Kidney epithelial cell (primary cell): ENCODE measurements around the gene MVB12B. TPM values are rescaled to one million over a fixed set of nuclear protein-coding genes. Genes with fewer than 3 reads are reported as not detected.
A peak's percentile ranks its signal among the peaks of the same experiment; 100 is the strongest.

Experiments used
- DNase-seq: peaks from one replicate; pipeline ENCODE4 v3.0.0-alpha.2; 2010; ENCODE audit warnings: low read depth
- H3K27me3 ChIP-seq: 2 replicates; pipeline ENCODE4 v1.6.0; 2011; ENCODE audit warnings: low read length; ENCODE audit not compliant: control insufficient read depth, insufficient read depth
- H3K36me3 ChIP-seq: 2 replicates; pipeline ENCODE4 v1.5.1; 2011; ENCODE audit warnings: low read length; ENCODE audit not compliant: control insufficient read depth, insufficient read depth
- H3K4me3 ChIP-seq: 2 replicates; pipeline ENCODE4 v1.5.1; 2011; ENCODE audit warnings: low read depth, mild to moderate bottlenecking, control low read depth, low read length
- CTCF ChIP-seq: IDR thresholded peaks from 2 replicates; pipeline ENCODE4 v1.5.1; 2011; ENCODE audit warnings: mild to moderate bottlenecking, moderate library complexity, low read length, control low read depth, inconsistent platforms; ENCODE audit not compliant: insufficient read depth, poor library complexity, severe bottlenecking
- total RNA-seq: library from RNA; depleted of rRNA; stranded (reverse); fragments of >200 nt; gene quantifications from 2 replicates; pipeline ENCODE4 v1.2.3, GENCODE V29; 2015

MVB12B gene
- total RNA-seq, 1 donor from 2014 or later, result 13.1 TPM

GRCh38 chr9:126489581-126490213, 163.1 kb downstream of the MVB12B start:
- Histone ChIP-seq H3K36me3 (no peaks in the 10 kb centered on the region), H3K27me3 (peaks cover 2% of the 10 kb centered on the region), H3K4me3 (no peak overlapping the region)
- TF ChIP-seq CTCF, result no peak
- no peak for DNase-seq

GRCh38 chr9:126490214-126490631, 163.6 kb downstream of the MVB12B start:
- DNase-seq, result no peak
- no peak for TF ChIP-seq CTCF
- Histone ChIP-seq H3K36me3 (no peaks in the 10 kb centered on the region), H3K27me3 (peaks cover 2% of the 10 kb centered on the region), H3K4me3 (no peak overlapping the region)

- DNase-seq, result peak; percentile 12
- Histone ChIP-seq H3K27me3 (peaks cover 2% of the 10 kb centered on the region), H3K36me3 (no peaks in the 10 kb centered on the region), H3K4me3 (no peak overlapping the region)
- TF ChIP-seq CTCF, result peak; percentile 89
Observed at GRCh38 chr9:126490871-126491567, 164.4 kb downstream of the MVB12B start.

- Histone ChIP-seq H3K4me3 (no peak overlapping the region), H3K36me3 (no peaks in the 10 kb centered on the region), H3K27me3 (peaks cover 2% of the 10 kb centered on the region)
- DNase-seq, result no peak
- TF ChIP-seq CTCF, result no peak
Observed at GRCh38 chr9:126491568-126491879, 164.9 kb downstream of the MVB12B start.

- H3K27me3 ChIP-seq, result peaks cover 2% of the 10 kb centered on the region
- no peak overlapping the region for H3K4me3 ChIP-seq
- no peaks in the 10 kb centered on the region for H3K36me3 ChIP-seq
- TF ChIP-seq CTCF, result no peak
- no peak for DNase-seq
Observed at GRCh38 chr9:126491949-126492348, 165.3 kb downstream of the MVB12B start.

- Histone ChIP-seq H3K36me3 (no peaks in the 10 kb centered on the region), H3K27me3 (peaks cover 2% of the 10 kb centered on the region), H3K4me3 (no peak overlapping the region)
- no peak for TF ChIP-seq CTCF
- peak; percentile 10 for DNase-seq
Observed at GRCh38 chr9:126494264-126494663, 167.6 kb downstream of the MVB12B start.
